Measurements from ENCODE around the gene ETS1.

The ETS1 gene

GRCh38 chr11:128536506-128536905 lies 50.9 kb downstream of the ETS1 start:
- DNase-seq (ENCODE audit: low spot score), result no peak

DNA sequence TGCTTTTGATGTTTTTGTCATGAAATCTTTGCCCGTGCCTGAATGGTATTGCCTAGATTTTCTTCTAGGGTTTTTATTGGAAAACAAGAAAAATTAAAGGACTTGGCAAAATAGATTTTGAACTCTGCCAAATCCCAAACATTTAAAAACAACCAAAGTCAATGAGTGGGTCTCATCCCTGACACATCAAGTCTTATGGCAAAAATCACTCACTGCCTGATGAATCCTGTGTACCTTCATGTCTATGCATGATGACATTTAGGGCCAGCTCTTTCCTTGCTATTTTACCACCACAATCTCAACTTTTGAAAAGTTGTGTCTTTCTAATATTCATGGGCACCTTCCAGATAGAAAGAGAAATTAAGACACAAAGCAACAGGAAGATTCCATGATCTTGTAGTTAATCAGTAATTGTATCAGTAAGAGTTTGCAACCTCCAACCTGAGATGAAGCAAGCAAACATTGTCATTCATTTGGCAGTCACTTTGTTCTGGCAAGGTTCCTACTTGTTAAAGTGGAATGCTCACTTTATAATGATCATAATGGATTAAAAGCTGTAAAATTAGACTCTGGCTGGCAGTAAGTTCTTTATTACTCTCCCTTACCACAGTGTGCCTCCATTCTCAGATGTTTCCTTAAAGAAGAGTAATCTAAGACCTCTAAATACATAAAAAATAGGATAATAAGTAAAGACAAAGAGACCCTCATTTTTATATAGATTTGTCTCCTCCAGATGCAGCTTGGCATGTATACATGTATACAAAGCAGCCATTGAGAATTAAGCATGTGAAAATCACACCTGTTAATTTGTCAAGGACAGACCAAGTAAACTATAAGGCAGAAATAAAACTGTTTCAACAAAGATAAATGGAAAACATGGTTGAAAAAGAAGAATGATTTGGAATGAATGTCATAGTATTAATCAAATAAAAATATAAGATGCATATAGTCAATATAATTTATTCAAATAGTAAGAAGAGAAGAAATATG lies 51.6 kb downstream of the ETS1 start:
- DNase-seq (ENCODE audit: low spot score), result no peak

- DNase-seq (ENCODE audit: low spot score), result no peak
Measured at GRCh38 chr11:128533472-128533871, 53.9 kb downstream of the ETS1 start.

- no peak for DNase-seq (ENCODE audit: low spot score)
Measured at GRCh38 chr11:128532572-128533091, 54.7 kb downstream of the ETS1 start.

GRCh38 chr11:128532016-128532571 lies 55.3 kb downstream of the ETS1 start:
- DNase-seq (ENCODE audit: low spot score), result no peak

DNA sequence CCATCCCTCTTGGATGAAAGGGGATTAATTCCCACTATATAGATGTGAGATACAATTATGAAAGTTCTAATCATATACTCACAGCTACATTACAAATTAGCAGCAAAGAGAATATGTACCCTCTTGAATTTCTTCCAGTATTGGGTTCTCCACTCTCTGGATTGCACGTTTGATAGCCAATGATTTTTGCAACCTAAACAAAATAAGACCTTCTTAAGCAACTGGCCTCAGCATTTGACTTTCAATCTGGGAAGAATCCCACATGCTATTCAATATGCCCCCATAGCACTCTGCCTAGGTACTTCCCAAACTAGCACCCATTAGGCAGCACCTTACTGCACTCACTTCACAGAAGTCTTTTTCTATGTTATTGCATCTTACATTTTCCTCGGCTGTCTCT lies 55.8 kb downstream of the ETS1 start:
- no peak for DNase-seq (ENCODE audit: low spot score)

DNA sequence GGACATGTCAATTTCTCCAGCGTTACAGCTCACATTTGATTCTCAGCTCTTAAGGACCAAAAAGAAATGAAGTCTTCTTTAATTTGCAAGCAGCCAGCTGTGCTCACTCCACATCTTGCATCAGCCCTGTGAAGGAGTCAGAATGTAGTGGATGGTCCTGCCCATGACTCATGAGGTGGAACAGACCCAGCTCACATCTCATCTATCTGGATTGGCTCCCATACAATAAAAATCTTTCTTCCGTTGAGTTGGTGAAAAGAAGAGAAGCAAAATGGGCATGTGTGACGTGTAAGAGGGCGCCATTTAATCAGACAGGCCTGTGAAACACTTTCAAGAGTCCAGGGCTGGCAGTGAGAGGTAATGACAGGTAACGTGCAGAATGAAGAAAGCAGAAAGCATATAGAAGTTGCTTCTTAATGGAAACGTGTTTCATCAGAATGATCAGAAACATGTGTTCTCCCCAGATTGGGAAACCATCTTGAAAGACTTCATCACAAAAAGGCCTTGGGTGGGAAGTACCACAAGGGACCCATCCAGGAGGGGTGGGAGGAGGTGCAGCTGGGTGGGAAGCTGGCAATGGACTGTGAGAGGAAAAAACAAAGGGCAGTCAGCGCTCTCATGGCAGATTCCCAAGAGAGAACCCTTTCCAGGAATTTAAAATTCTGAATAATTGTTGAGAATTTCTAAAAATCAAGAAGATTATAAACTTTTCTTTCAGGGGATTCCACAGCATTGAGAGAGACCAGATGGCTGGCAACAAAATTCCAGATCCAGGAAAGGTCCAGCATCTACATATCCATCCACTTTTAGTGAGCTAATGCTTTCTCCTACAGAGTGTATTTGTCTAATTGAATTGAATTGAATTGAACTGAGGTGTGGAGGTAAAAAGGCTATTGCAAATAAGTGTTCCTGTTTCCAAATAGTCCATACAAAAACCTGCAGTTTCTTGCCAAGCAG lies 57.0 kb downstream of the ETS1 start:
- peak; percentile 86 for DNase-seq (ENCODE audit: low spot score)

GRCh38 chr11:128528294-128528693 lies 59.1 kb downstream of the ETS1 start:
- DNase-seq (ENCODE audit: low spot score), result no peak

- no peak for DNase-seq (ENCODE audit: low spot score)
Measured at GRCh38 chr11:128527046-128527445, 60.3 kb downstream of the ETS1 start.

DNA sequence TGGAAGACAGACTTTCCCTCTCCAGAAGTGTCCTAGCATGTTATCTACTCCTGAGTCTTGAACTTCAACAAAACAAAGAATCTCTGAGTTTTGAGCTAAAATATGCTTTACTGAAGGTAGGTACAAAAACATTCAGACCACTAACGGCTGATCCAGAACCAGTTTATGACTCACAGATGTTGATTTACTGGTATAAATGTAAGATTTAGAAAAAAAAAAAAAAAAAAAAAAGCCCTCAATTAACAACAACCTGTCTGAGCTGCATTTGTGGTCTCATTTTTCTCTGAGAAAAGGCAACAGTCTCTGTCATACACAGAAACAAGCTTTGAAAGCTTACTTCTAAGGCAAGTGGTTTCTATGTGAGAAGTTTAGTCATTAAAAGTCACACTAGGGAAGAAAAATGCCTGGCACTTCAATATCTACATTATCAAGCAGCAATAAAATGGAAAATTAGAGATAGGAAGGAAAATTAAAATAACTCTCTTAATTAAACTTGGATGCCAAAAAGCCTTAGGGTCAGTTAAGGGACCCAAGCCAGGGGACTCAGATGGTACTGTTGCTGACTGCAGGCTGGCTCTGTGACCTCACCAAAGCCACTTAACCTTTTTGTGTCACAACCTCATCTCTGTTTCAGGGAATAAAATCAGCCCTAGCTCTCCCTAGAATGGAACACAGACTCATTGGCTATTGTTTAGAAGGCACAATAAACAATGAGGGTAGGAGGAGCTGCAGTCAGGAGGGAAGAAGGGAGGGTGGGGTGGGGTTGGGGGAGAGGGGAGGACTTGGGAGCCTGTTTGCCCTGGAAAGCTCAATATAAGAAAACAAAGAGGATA lies 61.7 kb downstream of the ETS1 start:
- DNase-seq (ENCODE audit: low spot score), result peak; percentile 20

GRCh38 chr11:128524172-128524571 lies 63.2 kb downstream of the ETS1 start:
- DNase-seq (ENCODE audit: low spot score), result no peak

GRCh38 chr11:128523641-128524040 lies 63.7 kb downstream of the ETS1 start:
- no peak for DNase-seq (ENCODE audit: low spot score)

DNA sequence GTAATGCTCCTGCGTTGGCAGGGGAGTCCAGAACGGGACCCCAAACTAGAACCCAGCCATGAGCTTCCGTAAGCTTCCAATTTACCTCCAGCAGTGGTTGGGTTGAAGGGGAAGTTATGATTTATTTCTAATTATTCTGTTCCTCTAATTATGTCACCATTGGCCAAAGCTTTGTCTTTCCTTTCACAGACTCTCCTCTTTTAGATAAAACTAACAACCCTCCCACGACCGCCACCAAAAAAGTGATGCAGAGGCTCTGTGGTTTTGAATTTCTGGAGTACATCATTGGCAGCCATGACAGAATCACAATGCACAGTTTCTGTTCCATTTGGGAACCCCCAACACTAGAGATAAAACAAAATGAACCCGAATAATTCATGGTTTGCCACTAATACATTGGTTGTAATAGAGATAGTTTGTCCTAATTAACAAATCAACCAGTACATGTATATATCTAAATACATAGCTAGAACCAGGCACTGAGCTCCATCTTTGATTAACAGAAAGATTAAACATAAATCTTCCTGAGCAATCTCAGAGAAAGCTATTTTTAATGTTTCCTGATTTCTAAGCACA lies 64.3 kb downstream of the ETS1 start:
- no peak for DNase-seq (ENCODE audit: low spot score)

DNA sequence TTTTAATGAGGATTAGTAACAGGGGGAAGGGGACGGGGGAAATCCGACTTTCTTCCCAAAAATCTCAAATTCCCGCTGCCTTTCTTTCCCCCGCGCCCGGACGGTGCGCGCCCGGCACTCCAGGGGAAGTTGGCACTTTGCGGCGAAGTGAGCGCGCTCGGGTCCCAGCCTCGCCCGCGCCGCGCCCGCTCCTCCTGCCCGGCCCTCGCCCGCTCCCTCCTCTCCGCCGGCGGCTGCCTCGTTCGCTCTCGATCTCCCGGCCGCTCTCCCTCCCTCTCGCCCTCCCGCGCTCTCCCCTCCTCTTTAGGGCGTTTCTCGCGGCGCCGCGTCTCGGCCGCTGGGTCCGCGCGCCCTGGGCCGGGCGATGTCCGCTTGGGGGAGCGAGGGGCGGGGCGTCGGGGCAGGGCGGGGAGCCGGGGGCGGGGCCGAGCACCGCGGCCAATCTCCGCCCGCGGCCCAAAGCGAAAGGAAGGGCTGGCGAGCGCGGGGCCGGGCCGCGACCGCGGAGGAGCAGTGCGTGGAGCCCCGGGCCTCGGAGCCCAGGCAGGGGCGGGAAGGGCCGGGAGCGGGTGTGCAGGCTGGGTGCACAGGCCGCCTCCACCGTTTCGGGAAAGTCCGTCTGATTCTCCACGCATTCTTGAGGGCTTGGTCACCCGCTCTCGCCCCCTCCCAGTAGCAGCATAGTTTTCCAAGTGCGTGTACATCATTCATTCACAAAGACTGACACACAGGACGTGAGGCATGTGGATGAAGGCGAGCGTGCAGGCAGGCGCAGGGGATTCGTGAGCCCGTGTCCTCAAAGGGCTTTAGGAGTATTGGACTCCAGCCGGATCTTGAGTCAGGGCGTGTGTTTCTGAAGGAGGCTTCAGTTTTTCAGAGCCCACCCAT lies 65.1 kb downstream of the ETS1 start:
- DNase-seq (ENCODE audit: low spot score), result peak; percentile 96

- peak; percentile 30 for DNase-seq (ENCODE audit: low spot score)
Measured at GRCh38 chr11:128521682-128522054, 65.7 kb downstream of the ETS1 start.

GRCh38 chr11:128520888-128521681 lies 66.3 kb downstream of the ETS1 start:
- peak; percentile 18 for DNase-seq (ENCODE audit: low spot score)

- DNase-seq (ENCODE audit: low spot score), result no peak
Measured at GRCh38 chr11:128520206-128520887, 67.0 kb downstream of the ETS1 start.

GRCh38 chr11:128519338-128519737 lies 68.0 kb downstream of the ETS1 start:
- DNase-seq (ENCODE audit: low spot score), result no peak
